ELF-1 (cell line): ENCODE results near the gene ANO9.

Experiments used
- DNase-seq: peaks from one replicate; pipeline ENCODE4 v3.0.0-alpha.2; 2016; ENCODE audit warnings: low read depth, low spot score

Gene ANO9

GRCh38 chr11:370070-370941, 71.5 kb downstream of the ANO9 start:
- DNase-seq: no peak

- no peak for DNase-seq
These were observed 72.3 kb downstream of the ANO9 start, which contains the start of gene B4GALNT4 for GRCh38 chr11:369336-370018. Gene B4GALNT4, plus strand, starts transcription at chr11:369499. Its CDS starts 305 bp downstream, at chr11:369804.

- peak; percentile 68 for DNase-seq
These were observed 73.1 kb downstream of the ANO9 start for GRCh38 chr11:368414-369335.

- no peak for DNase-seq
These were observed 73.8 kb downstream of the ANO9 start for GRCh38 chr11:367956-368413.
